ENCODE measurements around the gene CDH22. TPM values are rescaled to one million over a fixed set of nuclear protein-coding genes. Genes with fewer than 3 reads are reported as not detected.

The CDH22 gene
- total RNA-seq, 1 donor from 2014 or later = 0.09 TPM

DNA sequence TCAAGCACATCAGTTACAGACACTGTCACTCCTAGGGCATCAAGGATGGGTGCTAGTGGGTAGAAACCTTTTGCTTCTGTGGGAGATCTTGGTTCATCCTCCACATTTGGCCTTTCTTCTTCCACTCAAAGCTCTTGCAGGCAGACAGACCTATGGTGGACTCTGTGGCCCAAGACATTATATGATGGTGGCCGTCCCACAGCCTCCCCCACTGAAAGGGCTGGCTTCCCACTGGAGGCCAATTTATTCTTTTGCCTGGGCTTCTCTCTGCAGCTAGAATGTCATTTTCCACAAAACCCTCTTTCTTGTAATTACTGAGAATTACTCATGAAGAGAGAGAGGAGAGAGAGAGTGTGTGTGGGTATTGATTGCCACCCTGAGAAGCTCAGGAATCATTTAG lies 146.4 kb downstream of the CDH22 start:
- H3K36me3 Mint-ChIP-seq (ENCODE audit: low read depth) = no peaks in the 10 kb centered on the region
- DNase-seq (ENCODE audit: low read depth, low spot score) = no peak
- H3K4me1 Mint-ChIP-seq = no peaks in the 10 kb centered on the region
- no peaks in the 10 kb centered on the region for H3K9me3 Mint-ChIP-seq
- peaks cover 45% of the 10 kb centered on the region for H3K27me3 Mint-ChIP-seq (ENCODE audit: low read depth)
- TF ChIP-seq, protein P1, sequence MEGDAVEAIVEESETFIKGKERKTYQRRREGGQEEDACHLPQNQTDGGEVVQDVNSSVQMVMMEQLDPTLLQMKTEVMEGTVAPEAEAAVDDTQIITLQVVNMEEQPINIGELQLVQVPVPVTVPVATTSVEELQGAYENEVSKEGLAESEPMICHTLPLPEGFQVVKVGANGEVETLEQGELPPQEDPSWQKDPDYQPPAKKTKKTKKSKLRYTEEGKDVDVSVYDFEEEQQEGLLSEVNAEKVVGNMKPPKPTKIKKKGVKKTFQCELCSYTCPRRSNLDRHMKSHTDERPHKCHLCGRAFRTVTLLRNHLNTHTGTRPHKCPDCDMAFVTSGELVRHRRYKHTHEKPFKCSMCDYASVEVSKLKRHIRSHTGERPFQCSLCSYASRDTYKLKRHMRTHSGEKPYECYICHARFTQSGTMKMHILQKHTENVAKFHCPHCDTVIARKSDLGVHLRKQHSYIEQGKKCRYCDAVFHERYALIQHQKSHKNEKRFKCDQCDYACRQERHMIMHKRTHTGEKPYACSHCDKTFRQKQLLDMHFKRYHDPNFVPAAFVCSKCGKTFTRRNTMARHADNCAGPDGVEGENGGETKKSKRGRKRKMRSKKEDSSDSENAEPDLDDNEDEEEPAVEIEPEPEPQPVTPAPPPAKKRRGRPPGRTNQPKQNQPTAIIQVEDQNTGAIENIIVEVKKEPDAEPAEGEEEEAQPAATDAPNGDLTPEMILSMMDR (conservative IDR thresholded peaks at IDR 0.05) = no peak
- no peak overlapping the region for H3K27ac Mint-ChIP-seq (ENCODE audit: unreplicated experiment)
- no peak overlapping the region for H3K4me3 Mint-ChIP-seq

DNA sequence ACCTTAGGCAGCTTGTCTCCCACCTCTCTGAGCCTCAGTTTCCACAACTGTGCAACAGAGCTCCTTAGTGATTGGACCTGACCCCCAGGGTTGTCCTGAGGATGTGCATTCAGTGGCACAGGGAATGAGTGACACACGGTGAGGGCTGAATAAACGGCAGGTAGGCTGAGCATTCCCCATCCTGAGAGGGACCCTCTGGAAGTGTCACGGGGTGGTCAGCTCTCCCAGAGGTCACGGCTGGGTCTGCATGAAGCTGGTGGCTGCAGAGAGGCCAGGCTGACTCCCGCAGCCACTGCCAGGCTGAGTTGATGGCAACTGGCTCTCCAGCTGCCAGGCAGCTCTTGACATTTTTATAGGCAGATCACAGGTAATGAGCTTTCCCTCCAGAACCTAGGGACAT lies 147.6 kb downstream of the CDH22 start:
- Mint-ChIP-seq H3K36me3 (ENCODE audit: low read depth) (no peaks in the 10 kb centered on the region), H3K27ac (ENCODE audit: unreplicated experiment) (no peak overlapping the region), H3K4me1 (no peaks in the 10 kb centered on the region), H3K27me3 (ENCODE audit: low read depth) (peaks cover 40% of the 10 kb centered on the region), H3K4me3 (no peak overlapping the region), H3K9me3 (no peaks in the 10 kb centered on the region)
- DNase-seq (ENCODE audit: low read depth, low spot score) = no peak
- TF ChIP-seq, protein P1 (conservative IDR thresholded peaks at IDR 0.05) = no peak

DNA sequence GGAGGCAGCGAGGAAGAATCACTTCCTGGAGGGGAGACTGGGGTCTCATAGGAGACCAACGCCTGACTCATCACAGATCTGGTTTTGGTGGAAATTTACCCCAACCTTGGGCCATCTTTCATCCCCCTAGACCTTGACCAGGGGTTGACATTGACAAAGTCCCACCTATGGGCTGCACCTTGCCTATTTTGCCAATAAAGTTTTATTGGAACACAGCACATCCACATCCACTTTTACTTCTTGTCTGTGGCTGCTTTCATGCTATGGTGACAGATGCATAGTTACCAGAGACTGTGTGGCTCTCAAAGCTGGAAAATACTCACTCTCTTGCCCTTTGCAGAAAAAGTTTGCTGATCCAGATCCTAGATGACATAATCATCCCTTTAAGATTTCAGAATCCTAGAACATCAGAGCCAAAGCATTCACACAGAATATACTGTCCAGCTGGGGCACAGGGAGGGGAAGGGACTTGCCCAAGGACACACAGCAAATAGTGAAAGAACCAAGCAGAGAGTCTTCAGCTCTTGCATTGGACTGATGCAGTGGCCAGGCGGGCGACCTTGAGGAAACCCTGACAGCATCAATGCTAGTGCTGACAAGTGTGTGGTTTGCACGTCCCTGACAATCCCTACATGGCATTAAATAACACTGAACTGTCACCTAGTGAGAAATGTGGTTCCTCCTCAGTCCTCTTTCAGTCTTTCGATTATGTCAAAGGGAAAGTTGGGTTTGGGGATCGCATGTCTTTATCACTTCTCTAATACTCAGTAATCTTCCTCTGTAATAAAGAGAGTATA lies 149.0 kb downstream of the CDH22 start:
- TF ChIP-seq, protein P1 (conservative IDR thresholded peaks at IDR 0.05) = no peak
- no peaks in the 10 kb centered on the region for H3K36me3 Mint-ChIP-seq (ENCODE audit: low read depth)
- DNase-seq (ENCODE audit: low read depth, low spot score) = no peak
- no peaks in the 10 kb centered on the region for H3K9me3 Mint-ChIP-seq
- peaks cover 40% of the 10 kb centered on the region for H3K27me3 Mint-ChIP-seq (ENCODE audit: low read depth)
- H3K27ac Mint-ChIP-seq (ENCODE audit: unreplicated experiment) = no peak overlapping the region
- H3K4me3 Mint-ChIP-seq = no peak overlapping the region
- no peaks in the 10 kb centered on the region for H3K4me1 Mint-ChIP-seq

DNA sequence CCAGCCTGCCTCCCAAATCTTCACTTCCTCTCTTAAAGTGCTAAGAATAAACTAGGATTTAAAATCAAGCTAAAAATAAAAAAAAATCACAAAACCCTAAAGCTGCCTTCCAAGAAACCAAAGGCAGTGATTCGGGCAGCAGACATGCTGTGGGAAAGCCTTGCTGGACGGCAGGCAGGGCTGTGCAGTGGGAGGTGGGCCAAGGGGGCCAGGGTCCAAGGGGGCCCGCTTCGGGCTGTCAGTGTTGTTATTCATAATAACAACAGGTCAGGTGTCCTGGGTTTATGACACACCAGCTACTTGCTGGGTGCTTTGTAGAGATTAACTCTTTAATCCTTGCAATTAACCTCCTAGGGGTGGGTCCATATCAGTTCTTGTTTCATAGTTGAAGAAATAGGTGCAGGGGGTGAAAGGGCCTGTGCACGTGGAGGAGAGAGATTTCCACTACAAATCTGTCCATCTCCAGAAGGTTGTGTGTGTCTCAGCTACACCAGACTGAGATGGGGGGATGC lies 149.8 kb downstream of the CDH22 start:
- Mint-ChIP-seq H3K27me3 (ENCODE audit: low read depth) (peaks cover 35% of the 10 kb centered on the region), H3K27ac (ENCODE audit: unreplicated experiment) (no peak overlapping the region), H3K4me3 (no peak overlapping the region), H3K9me3 (no peaks in the 10 kb centered on the region), H3K4me1 (no peaks in the 10 kb centered on the region), H3K36me3 (ENCODE audit: low read depth) (no peaks in the 10 kb centered on the region)
- no peak for DNase-seq (ENCODE audit: low read depth, low spot score)
- TF ChIP-seq, protein P1 (conservative IDR thresholded peaks at IDR 0.05) = no peak

DNA sequence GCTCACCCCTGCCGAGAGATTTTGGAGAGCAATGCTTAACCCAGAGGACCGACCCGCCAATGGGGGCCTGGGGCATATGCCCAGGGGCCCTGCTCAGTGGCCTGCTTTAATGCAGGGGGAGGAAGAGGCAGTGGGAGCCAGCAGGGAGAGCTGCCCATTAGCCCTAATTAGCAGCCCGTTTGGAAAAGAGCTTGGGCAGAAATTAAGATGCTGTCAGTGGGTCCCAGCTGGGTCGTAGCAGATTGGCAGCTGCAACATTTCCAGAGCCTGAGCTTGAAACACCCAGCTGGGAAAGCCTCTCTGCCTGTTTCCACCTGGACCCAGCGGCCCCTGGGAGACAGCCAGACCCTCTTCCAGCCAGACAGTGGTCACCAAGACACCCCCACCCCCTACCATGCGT lies 150.7 kb downstream of the CDH22 start:
- TF ChIP-seq, protein P1 (conservative IDR thresholded peaks at IDR 0.05) = no peak
- Mint-ChIP-seq H3K27me3 (ENCODE audit: low read depth) (peaks cover 31% of the 10 kb centered on the region), H3K9me3 (no peaks in the 10 kb centered on the region), H3K4me1 (no peaks in the 10 kb centered on the region), H3K4me3 (no peak overlapping the region), H3K36me3 (ENCODE audit: low read depth) (no peaks in the 10 kb centered on the region), H3K27ac (ENCODE audit: unreplicated experiment) (no peak overlapping the region)
- DNase-seq (ENCODE audit: low read depth, low spot score) = no peak

All from neural crest cell (in vitro differentiated cells).